Right lobe of liver (tissue), 4 donors: ENCODE results near the gene HMGN4.

ENCODE experiments used
- POLR2A ChIP-seq: fragments of 450-650 bp; IDR thresholded peaks from one replicate; pipeline ENCODE4 v1.6.1; 2017; ENCODE audit warnings: antibody characterized with exemption, mild to moderate bottlenecking
- TF ChIP-seq, protein P1 (sequence below), 4 donors: fragments of 200-600 bp in 3 of 4; fragments of 450-650 bp in 1 of 4; IDR thresholded peaks; one replicate each; pipeline versions ENCODE4 v1.5.1 to v1.8.0; 2016 to 2022; ENCODE audit warnings: antibody characterized with exemption in 4 of 4, mild to moderate bottlenecking in 2 of 4
- donor health status: DM: no; HTN: no; CAD: no.
- donor health status: DM: no; HTN: no; CAD: no.
- donor health status: DM: no; HTN: yes; CAD: no.

DNA sequence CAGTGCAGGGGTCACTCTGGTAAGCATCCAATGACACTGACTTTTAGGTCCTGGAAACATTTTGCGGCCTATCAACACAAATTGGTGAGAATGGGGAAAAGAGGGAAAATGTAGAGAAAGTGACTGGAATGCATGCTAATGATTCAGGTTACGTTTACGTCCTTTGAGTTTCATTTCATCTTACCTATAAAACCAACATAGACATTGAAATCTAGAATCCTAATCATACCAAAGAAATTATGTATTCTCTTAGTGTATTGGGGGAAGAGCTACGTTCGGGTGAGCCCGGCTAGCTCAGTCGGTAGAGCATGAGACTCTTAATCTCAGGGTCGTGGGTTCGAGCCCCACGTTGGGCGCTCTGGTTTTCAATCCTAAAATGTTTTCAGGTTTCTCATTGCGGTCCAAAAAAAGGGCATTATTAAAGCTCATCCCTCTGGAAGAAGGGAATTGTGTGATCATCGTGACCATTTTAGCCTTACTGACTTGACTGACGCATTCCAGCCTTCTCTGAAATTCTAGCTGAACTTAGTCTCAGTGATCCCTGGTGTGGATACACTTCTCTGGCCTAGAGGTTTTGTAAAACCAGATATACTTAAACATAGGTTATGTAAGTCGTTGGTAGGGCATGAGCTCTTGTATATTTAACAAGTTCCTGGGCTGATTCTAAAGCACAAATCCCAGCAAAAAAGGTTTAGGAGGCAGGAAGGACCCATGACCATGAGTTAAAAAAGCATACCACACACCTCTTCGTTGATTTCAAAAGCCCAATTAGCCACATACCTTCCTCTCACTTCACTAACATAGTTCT is 18.3 kb downstream of the HMGN4 start:
- no peak for TF ChIP-seq POLR2A
- TF ChIP-seq, protein P1, sequence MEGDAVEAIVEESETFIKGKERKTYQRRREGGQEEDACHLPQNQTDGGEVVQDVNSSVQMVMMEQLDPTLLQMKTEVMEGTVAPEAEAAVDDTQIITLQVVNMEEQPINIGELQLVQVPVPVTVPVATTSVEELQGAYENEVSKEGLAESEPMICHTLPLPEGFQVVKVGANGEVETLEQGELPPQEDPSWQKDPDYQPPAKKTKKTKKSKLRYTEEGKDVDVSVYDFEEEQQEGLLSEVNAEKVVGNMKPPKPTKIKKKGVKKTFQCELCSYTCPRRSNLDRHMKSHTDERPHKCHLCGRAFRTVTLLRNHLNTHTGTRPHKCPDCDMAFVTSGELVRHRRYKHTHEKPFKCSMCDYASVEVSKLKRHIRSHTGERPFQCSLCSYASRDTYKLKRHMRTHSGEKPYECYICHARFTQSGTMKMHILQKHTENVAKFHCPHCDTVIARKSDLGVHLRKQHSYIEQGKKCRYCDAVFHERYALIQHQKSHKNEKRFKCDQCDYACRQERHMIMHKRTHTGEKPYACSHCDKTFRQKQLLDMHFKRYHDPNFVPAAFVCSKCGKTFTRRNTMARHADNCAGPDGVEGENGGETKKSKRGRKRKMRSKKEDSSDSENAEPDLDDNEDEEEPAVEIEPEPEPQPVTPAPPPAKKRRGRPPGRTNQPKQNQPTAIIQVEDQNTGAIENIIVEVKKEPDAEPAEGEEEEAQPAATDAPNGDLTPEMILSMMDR (IDR thresholded peaks at IDR 0.05), result no peak
